Stimulated activated effector memory CD8-positive, alpha-beta T cell treated with anti-CD3 and anti-CD28 coated beads, Interleukin-12 subunit alpha, Interleukin-12 subunit beta, amount 100 ng/mL, for 72 hours (primary cell): ENCODE results near the gene SCLT1.
A peak's percentile ranks its signal among the peaks of the same experiment; 100 is the strongest.

Experiments
- ATAC-seq: fragments of 150-1000 bp; cut with Tn5 transposase; 2 replicates; pipeline ENCODE4 v1.10.0; 2021
- DNase-seq, 2 donors: peaks; one replicate each; pipeline ENCODE4 v3.0.0; 2021 to 2022; ENCODE audit warnings: low spot score in 2 of 2
- H3K27ac Mint-ChIP-seq: one replicate; pipeline ENCODE4 v1.8.0; 2022; ENCODE audit warnings: mild to moderate bottlenecking, mixed read lengths
- H3K36me3 Mint-ChIP-seq: one replicate; pipeline ENCODE4 v1.8.0; 2022; ENCODE audit warnings: mild to moderate bottlenecking, mixed read lengths
- H3K4me1 Mint-ChIP-seq: one replicate; pipeline ENCODE4 v1.8.0; 2022; ENCODE audit warnings: mixed read lengths
- H3K4me3 Mint-ChIP-seq: one replicate; pipeline ENCODE4 v1.8.0; 2022; ENCODE audit warnings: mild to moderate bottlenecking, mixed read lengths
- H3K9me3 Mint-ChIP-seq: one replicate; pipeline ENCODE4 v1.8.0; 2022; ENCODE audit warnings: mixed read lengths

SCLT1 gene

GRCh38 chr4:128880662-128881061 is 212.7 kb downstream of the SCLT1 start:
- ATAC-seq (no peak), DNase-seq (no peak)
- no peaks in the 10 kb centered on the region for H3K4me1 Mint-ChIP-seq
- peaks cover 9% of the 10 kb centered on the region for H3K36me3 Mint-ChIP-seq
- H3K27ac Mint-ChIP-seq, result no peak overlapping the region
- H3K9me3 Mint-ChIP-seq, result no peaks in the 10 kb centered on the region
- H3K4me3 Mint-ChIP-seq, result no peak overlapping the region

- DNase-seq (no peak), ATAC-seq (no peak)
- H3K4me1 Mint-ChIP-seq, result no peaks in the 10 kb centered on the region
- no peak overlapping the region for H3K27ac Mint-ChIP-seq
- H3K9me3 Mint-ChIP-seq, result no peaks in the 10 kb centered on the region
- no peak overlapping the region for H3K4me3 Mint-ChIP-seq
- H3K36me3 Mint-ChIP-seq, result peaks cover 9% of the 10 kb centered on the region
Observed at GRCh38 chr4:128879971-128880370, 213.4 kb downstream of the SCLT1 start.

GRCh38 chr4:128879283-128879682 is 214.1 kb downstream of the SCLT1 start:
- H3K27ac Mint-ChIP-seq, result no peak overlapping the region
- no peak overlapping the region for H3K4me3 Mint-ChIP-seq
- H3K36me3 Mint-ChIP-seq, result peaks cover 15% of the 10 kb centered on the region
- ATAC-seq (no peak), DNase-seq (no peak)
- no peaks in the 10 kb centered on the region for H3K9me3 Mint-ChIP-seq
- no peaks in the 10 kb centered on the region for H3K4me1 Mint-ChIP-seq

GRCh38 chr4:128877934-128878333 is 215.4 kb downstream of the SCLT1 start:
- no peak for ATAC-seq
- H3K4me3 Mint-ChIP-seq, result no peak overlapping the region
- no peak for DNase-seq
- peaks cover under 1% of the 10 kb centered on the region for H3K4me1 Mint-ChIP-seq
- H3K9me3 Mint-ChIP-seq, result no peaks in the 10 kb centered on the region
- H3K27ac Mint-ChIP-seq, result no peak overlapping the region
- H3K36me3 Mint-ChIP-seq, result peaks cover 25% of the 10 kb centered on the region

- ATAC-seq (no peak), DNase-seq (no peak)
- Mint-ChIP-seq H3K36me3 (peaks cover 36% of the 10 kb centered on the region), H3K9me3 (no peaks in the 10 kb centered on the region), H3K4me3 (no peak overlapping the region), H3K4me1 (peaks cover 6% of the 10 kb centered on the region), H3K27ac (no peak overlapping the region)
Observed at GRCh38 chr4:128876200-128876599, 217.1 kb downstream of the SCLT1 start.

GRCh38 chr4:128871948-128872347 is 221.4 kb downstream of the SCLT1 start:
- Mint-ChIP-seq H3K9me3 (no peaks in the 10 kb centered on the region), H3K36me3 (peaks cover 70% of the 10 kb centered on the region), H3K27ac (peak overlapping the region; percentile 13), H3K4me3 (no peak overlapping the region), H3K4me1 (peaks cover 17% of the 10 kb centered on the region)
- no peak for ATAC-seq
- no peak for DNase-seq

- no peak for DNase-seq
- peak overlapping the region; percentile 79 for H3K27ac Mint-ChIP-seq
- peaks cover 22% of the 10 kb centered on the region for H3K4me1 Mint-ChIP-seq
- H3K9me3 Mint-ChIP-seq, result no peaks in the 10 kb centered on the region
- no peak overlapping the region for H3K4me3 Mint-ChIP-seq
- ATAC-seq, result peak; percentile 87
- peaks cover 90% of the 10 kb centered on the region for H3K36me3 Mint-ChIP-seq
Observed at GRCh38 chr4:128869776-128870509, 223.4 kb downstream of the SCLT1 start.

GRCh38 chr4:128868758-128869157 is 224.6 kb downstream of the SCLT1 start:
- H3K4me1 Mint-ChIP-seq, result peaks cover 23% of the 10 kb centered on the region
- no peak overlapping the region for H3K4me3 Mint-ChIP-seq
- H3K27ac Mint-ChIP-seq, result peak overlapping the region; percentile 79
- peaks cover 91% of the 10 kb centered on the region for H3K36me3 Mint-ChIP-seq
- DNase-seq (no peak), ATAC-seq (no peak)
- H3K9me3 Mint-ChIP-seq, result no peaks in the 10 kb centered on the region

- no peak for DNase-seq
- Mint-ChIP-seq H3K9me3 (no peaks in the 10 kb centered on the region), H3K27ac (peak overlapping the region; percentile 58), H3K4me3 (no peak overlapping the region), H3K4me1 (peaks cover 38% of the 10 kb centered on the region), H3K36me3 (peaks cover 91% of the 10 kb centered on the region)
- no peak for ATAC-seq
Observed at GRCh38 chr4:128866691-128867090, 226.6 kb downstream of the SCLT1 start.

GRCh38 chr4:128866269-128866668 is 227.1 kb downstream of the SCLT1 start:
- no peak overlapping the region for H3K4me3 Mint-ChIP-seq
- H3K9me3 Mint-ChIP-seq, result no peaks in the 10 kb centered on the region
- ATAC-seq (no peak), DNase-seq (no peak)
- peaks cover 42% of the 10 kb centered on the region for H3K4me1 Mint-ChIP-seq
- peak overlapping the region; percentile 58 for H3K27ac Mint-ChIP-seq
- peaks cover 91% of the 10 kb centered on the region for H3K36me3 Mint-ChIP-seq

- Mint-ChIP-seq H3K27ac (peak overlapping the region; percentile 91), H3K4me1 (peaks cover 49% of the 10 kb centered on the region), H3K36me3 (peaks cover 91% of the 10 kb centered on the region), H3K9me3 (no peaks in the 10 kb centered on the region), H3K4me3 (no peak overlapping the region)
- DNase-seq (no peak), ATAC-seq (no peak)
Observed at GRCh38 chr4:128865132-128865531, 228.2 kb downstream of the SCLT1 start.

GRCh38 chr4:128863312-128864075 is 229.8 kb downstream of the SCLT1 start:
- peak overlapping the region; percentile 84 for H3K27ac Mint-ChIP-seq
- ATAC-seq (no peak), DNase-seq (peak; percentile 49 to 74)
- H3K9me3 Mint-ChIP-seq, result no peaks in the 10 kb centered on the region
- peak overlapping the region; percentile 29 for H3K4me3 Mint-ChIP-seq
- peaks cover 56% of the 10 kb centered on the region for H3K4me1 Mint-ChIP-seq
- peaks cover 91% of the 10 kb centered on the region for H3K36me3 Mint-ChIP-seq

GRCh38 chr4:128862608-128863311 is 230.6 kb downstream of the SCLT1 start:
- peak overlapping the region; percentile 29 for H3K4me3 Mint-ChIP-seq
- H3K4me1 Mint-ChIP-seq, result peaks cover 60% of the 10 kb centered on the region
- H3K36me3 Mint-ChIP-seq, result peaks cover 93% of the 10 kb centered on the region
- no peaks in the 10 kb centered on the region for H3K9me3 Mint-ChIP-seq
- peak overlapping the region; percentile 84 for H3K27ac Mint-ChIP-seq
- DNase-seq, result peak; percentile 9 to 60
- ATAC-seq, result peak; percentile 95

- H3K4me1 Mint-ChIP-seq, result peaks cover 62% of the 10 kb centered on the region
- H3K27ac Mint-ChIP-seq, result peak overlapping the region; percentile 84
- ATAC-seq, result peak; percentile 38
Observed at GRCh38 chr4:128861856-128862518, 231.4 kb downstream of the SCLT1 start.

More at GRCh38 chr4:128861856-128862518, 231.4 kb downstream of the SCLT1 start:
- Mint-ChIP-seq H3K9me3 (no peaks in the 10 kb centered on the region), H3K4me3 (peak overlapping the region; percentile 29), H3K36me3 (peaks cover 100% of the 10 kb centered on the region)
- DNase-seq, result no peak
